CD4-positive, CD25-positive, alpha-beta regulatory T cell (primary cell): ENCODE measurements around the gene C1D. TPM values are rescaled to one million over a fixed set of nuclear protein-coding genes. Genes with fewer than 3 reads are reported as not detected.
"Not testable (repeated sequence)": the region's sequence is repeated elsewhere in the genome, so short reads cannot be mapped to it uniquely, and the experiment has no call there.

Source experiments
- ATAC-seq, 2 donors: fragments of 150-1000 bp; cut with Tn5 transposase; one replicate each; pipeline ENCODE4 v1.10.0; 2021; ENCODE audit warnings: low read depth in 2 of 2, moderate number of reproducible peaks in 2 of 2, moderate library complexity in 1 of 2
- DNase-seq, 3 donors: peaks; one replicate each; pipeline versions ENCODE4 v3.0.0 to v3.0.0-alpha.2; 2012 to 2022; ENCODE audit warnings: mixed read lengths in 1 of 3
- H3K27ac ChIP-seq: one replicate; pipeline ENCODE4 v1.7.0; 2013; ENCODE audit warnings: mild to moderate bottlenecking, low read length; ENCODE audit not compliant: insufficient read depth, poor library complexity, severe bottlenecking
- H3K27me3 ChIP-seq: one replicate; pipeline ENCODE4 v1.7.0; 2013; ENCODE audit warnings: low read length; ENCODE audit not compliant: control insufficient read depth, insufficient read depth
- H3K36me3 ChIP-seq: one replicate; pipeline ENCODE4 v1.7.0; 2013; ENCODE audit warnings: mild to moderate bottlenecking, low read length, moderate library complexity; ENCODE audit not compliant: control insufficient read depth, insufficient read depth
- H3K4me1 ChIP-seq: 2 replicates; pipeline ENCODE4 v1.7.0; 2013; ENCODE audit warnings: mild to moderate bottlenecking, low read length; ENCODE audit not compliant: insufficient read depth, control insufficient read depth, poor library complexity, severe bottlenecking
- H3K4me3 ChIP-seq: one replicate; pipeline ENCODE4 v1.7.0; 2013; ENCODE audit warnings: low read depth, mild to moderate bottlenecking, low read length, moderate library complexity
- H3K9me3 ChIP-seq, 2 experiments: 1 replicate in 1 of 2; 2 replicates in 1 of 2; pipeline ENCODE4 v1.7.0; 2013; ENCODE audit warnings: low read length in 2 of 2, mild to moderate bottlenecking in 1 of 2, moderate library complexity in 1 of 2; ENCODE audit not compliant: control insufficient read depth in 2 of 2
- H3K27ac Mint-ChIP-seq, 3 donors: one replicate each; pipeline ENCODE4 v1.8.0; 2020 to 2022; ENCODE audit warnings: mild to moderate bottlenecking in 3 of 3, mixed read lengths in 3 of 3, moderate library complexity in 2 of 3
- H3K27me3 Mint-ChIP-seq: one replicate; pipeline ENCODE4 v1.8.0; 2022; ENCODE audit warnings: mild to moderate bottlenecking, mixed read lengths
- H3K36me3 Mint-ChIP-seq: one replicate; pipeline ENCODE4 v1.8.0; 2020; ENCODE audit warnings: mixed read lengths
- H3K4me1 Mint-ChIP-seq, 4 donors: one replicate each; pipeline ENCODE4 v1.8.0; 2020 to 2022; ENCODE audit warnings: mixed read lengths in 4 of 4, mild to moderate bottlenecking in 1 of 4
- H3K4me3 Mint-ChIP-seq, 4 donors: one replicate each; pipeline ENCODE4 v1.8.0; 2020 to 2022; ENCODE audit warnings: mild to moderate bottlenecking in 4 of 4, mixed read lengths in 4 of 4, moderate library complexity in 3 of 4
- H3K9me3 Mint-ChIP-seq, 7 donors: one replicate each; pipeline ENCODE4 v1.8.0; 2020 to 2022; ENCODE audit warnings: mixed read lengths in 7 of 7, mild to moderate bottlenecking in 3 of 7, moderate library complexity in 2 of 7
- polyA plus RNA-seq, 4 donors: library from polyadenylated mRNA; unstranded; fragments of 300-500 nt; fragmentation: Illumina TruSeq; gene quantifications; one replicate each; pipeline ENCODE4 v1.2.3, GENCODE V29; 2021
- total RNA-seq: library from RNA; stranded (reverse); gene quantifications from one replicate; pipeline ENCODE4 v1.2.3, GENCODE V29; 2022

The C1D gene
- total and polyA plus RNA-seq, 5 donors from 2014 or later, result 22.8 to 55.2 (median 30.2) TPM

GRCh38 chr2:67996772-67997527, 65.9 kb downstream of the C1D start:
- DNase-seq (no peak), ATAC-seq (no peak)
- H3K27ac ChIP-seq, result no peak overlapping the region
- Mint-ChIP-seq H3K27me3 (peaks cover 16% of the 10 kb centered on the region), H3K27ac (no peak overlapping the region), H3K4me3 (no peak overlapping the region), H3K4me1 (no peaks in the 10 kb centered on the region), H3K9me3 (peaks cover 0 to 3% (median 0%) of the 10 kb centered on the region in 7 donors), H3K36me3 (no peaks in the 10 kb centered on the region)
- H3K36me3 ChIP-seq, result no peaks in the 10 kb centered on the region
- no peak overlapping the region for H3K4me3 ChIP-seq
- H3K4me1 ChIP-seq, result no peaks in the 10 kb centered on the region
- no peaks in the 10 kb centered on the region for H3K9me3 ChIP-seq
- peaks cover 4% of the 10 kb centered on the region for H3K27me3 ChIP-seq

- no peak for ATAC-seq
Observed at GRCh38 chr2:67994716-67995115, 68.1 kb downstream of the C1D start.

GRCh38 chr2:67994069-67994468, 68.7 kb downstream of the C1D start:
- H3K9me3 Mint-ChIP-seq, H3K27ac Mint-ChIP-seq, H3K9me3 ChIP-seq, H3K36me3 ChIP-seq, H3K27ac ChIP-seq, ATAC-seq, H3K36me3 Mint-ChIP-seq, DNase-seq, H3K4me1 ChIP-seq, H3K27me3 ChIP-seq, H3K4me3 Mint-ChIP-seq, H3K4me3 ChIP-seq, H3K4me1 Mint-ChIP-seq: not testable (repeated sequence)
- peaks cover 16% of the 10 kb centered on the region for H3K27me3 Mint-ChIP-seq

More at GRCh38 chr2:67994716-67995115, 68.1 kb downstream of the C1D start:
- DNase-seq, result no peak
- H3K36me3 Mint-ChIP-seq, result no peaks in the 10 kb centered on the region
- H3K9me3 Mint-ChIP-seq, result peaks cover 0 to 4% (median 1%) of the 10 kb centered on the region in 7 donors
- H3K4me3 ChIP-seq, result no peak overlapping the region
- no peaks in the 10 kb centered on the region for H3K36me3 ChIP-seq
- no peak overlapping the region for H3K4me3 Mint-ChIP-seq
- peaks cover 4% of the 10 kb centered on the region for H3K27me3 ChIP-seq
- no peak overlapping the region for H3K27ac ChIP-seq
- peaks cover 16% of the 10 kb centered on the region for H3K27me3 Mint-ChIP-seq
- H3K27ac Mint-ChIP-seq, result no peak overlapping the region
- no peaks in the 10 kb centered on the region for H3K4me1 Mint-ChIP-seq
- H3K4me1 ChIP-seq, result no peaks in the 10 kb centered on the region
- H3K9me3 ChIP-seq, result no peaks in the 10 kb centered on the region

- DNase-seq (no peak), ATAC-seq (no peak)
- no peak overlapping the region for H3K27ac Mint-ChIP-seq
- Histone ChIP-seq H3K27me3 (peaks cover 4% of the 10 kb centered on the region), H3K9me3 (no peaks in the 10 kb centered on the region), H3K4me3 (no peak overlapping the region), H3K4me1 (no peaks in the 10 kb centered on the region), H3K36me3 (no peaks in the 10 kb centered on the region), H3K27ac (no peak overlapping the region)
- H3K9me3 Mint-ChIP-seq, result peaks cover 0 to 5% (median 1%) of the 10 kb centered on the region in 7 donors
- H3K4me3 Mint-ChIP-seq, result no peak overlapping the region
- H3K27me3 Mint-ChIP-seq, result peaks cover 16% of the 10 kb centered on the region
- H3K4me1 Mint-ChIP-seq, result no peaks in the 10 kb centered on the region
- no peaks in the 10 kb centered on the region for H3K36me3 Mint-ChIP-seq
Observed at GRCh38 chr2:67993329-67993728, 69.5 kb downstream of the C1D start.

GRCh38 chr2:67991456-67991855, 71.3 kb downstream of the C1D start:
- Histone ChIP-seq H3K27ac (no peak overlapping the region), H3K4me3 (no peak overlapping the region), H3K4me1 (no peaks in the 10 kb centered on the region), H3K36me3 (no peaks in the 10 kb centered on the region), H3K27me3 (peaks cover 4% of the 10 kb centered on the region), H3K9me3 (no peaks in the 10 kb centered on the region)
- no peak for DNase-seq
- peaks cover 0 to 7% (median 3%) of the 10 kb centered on the region in 7 donors for H3K9me3 Mint-ChIP-seq
- no peak for ATAC-seq
- no peaks in the 10 kb centered on the region for H3K36me3 Mint-ChIP-seq
- H3K4me1 Mint-ChIP-seq, result no peaks in the 10 kb centered on the region
- peaks cover 16% of the 10 kb centered on the region for H3K27me3 Mint-ChIP-seq
- H3K27ac Mint-ChIP-seq, result no peak overlapping the region
- H3K4me3 Mint-ChIP-seq, result no peak overlapping the region

Other genes starting within 250 kb of the C1D start
- 29.8 TPM for gene PNO1, start 94.9 kb upstream of the C1D start, total RNA-seq
- gene PNO1, start 94.9 kb upstream of the C1D start, polyA plus RNA-seq, result 10 to 100 TPM; 20.6 to 25.0 (median 22.8) TPM
- gene PPP3R1, start 189.5 kb upstream of the C1D start, total RNA-seq, result 68.2 TPM
- gene PPP3R1, start 189.5 kb upstream of the C1D start, polyA plus RNA-seq, result 1 to 10 TPM; 2.8 to 5.5 (median 3.9) TPM